Smooth muscle cell (in vitro differentiated cells): ENCODE data around the gene NUP93. TPM values are rescaled to one million over a fixed set of nuclear protein-coding genes. Genes with fewer than 3 reads are reported as not detected.

Experiments
- DNase-seq: peaks from one replicate; lab custom pipeline; 2025; ENCODE audit not compliant: unreplicated experiment; lab: John Stamatoyannopoulos, UW
- H2AFZ ChIP-seq: fragments of 200-600 bp; sonication (generic); 2 replicates; pipeline ENCODE4 v1.6.0; 2016; ENCODE audit warnings: antibody characterized with exemption, low read depth, mild to moderate bottlenecking
- H3F3A ChIP-seq: fragments of 200-600 bp; sonication (generic); 2 replicates; pipeline ENCODE4 v1.6.0; 2017; ENCODE audit warnings: antibody characterized with exemption, low read depth
- H3K27ac ChIP-seq: fragments of 200-600 bp; sonication (generic); 2 replicates; pipeline ENCODE4 v1.5.1; 2016; ENCODE audit warnings: low read depth, mild to moderate bottlenecking
- H3K27me3 ChIP-seq: fragments of 200-600 bp; sonication (generic); 2 replicates; pipeline ENCODE4 v1.6.1; 2016; ENCODE audit warnings: low read depth, mild to moderate bottlenecking
- H3K36me3 ChIP-seq: fragments of 200-600 bp; sonication (generic); 2 replicates; pipeline ENCODE4 v1.5.1; 2016; ENCODE audit warnings: low read depth
- H3K4me1 ChIP-seq: fragments of 200-600 bp; sonication (generic); 2 replicates; pipeline ENCODE4 v1.5.1; 2016; ENCODE audit warnings: low read depth
- H3K4me2 ChIP-seq: fragments of 200-600 bp; sonication (generic); 2 replicates; pipeline ENCODE4 v1.6.0; 2016; ENCODE audit warnings: mild to moderate bottlenecking
- H3K4me3 ChIP-seq: fragments of 200-600 bp; sonication (generic); 2 replicates; pipeline ENCODE4 v1.5.1; 2016; ENCODE audit warnings: mild to moderate bottlenecking
- H3K79me2 ChIP-seq: fragments of 200-600 bp; sonication (generic); 2 replicates; pipeline ENCODE4 v1.6.0; 2016; ENCODE audit warnings: low read depth, mild to moderate bottlenecking
- H3K9ac ChIP-seq: fragments of 200-600 bp; sonication (generic); 2 replicates; pipeline ENCODE4 v1.6.0; 2016; ENCODE audit warnings: low read depth
- H3K9me3 ChIP-seq: fragments of 200-600 bp; sonication (generic); replicated peaks from 2 replicates; pipeline ENCODE4 v1.5.1; 2016; ENCODE audit warnings: low read depth
- H4K20me1 ChIP-seq: fragments of 200-600 bp; sonication (generic); 2 replicates; pipeline ENCODE4 v1.6.0; 2016; ENCODE audit warnings: low read depth
- WGBS: methylation state at CpG from one replicate; pipeline ENCODE4 v1.1.7; 2016; ENCODE audit warnings: low lambda C conversion rate; 5-methylcytosine and 5-hydroxymethylcytosine counted together
- polyA plus RNA-seq: library from polyadenylated mRNA; unstranded; fragments of >200 nt; fragmentation: Nextera tagmentation; extraction: Ambion mirVana; gene quantifications from 2 replicates; pipeline ENCODE4 v1.2.1, GENCODE V29; 2016
- total RNA-seq: library from RNA; depleted of rRNA; stranded (reverse); fragments of >200 nt; gene quantifications from 2 replicates; pipeline ENCODE4 v1.2.3, GENCODE V29; 2014
- TF ChIP-seq, protein P1 (sequence below): fragments of 200-600 bp; sonication (generic); IDR thresholded peaks from 2 replicates; pipeline ENCODE4 v1.5.1; 2017; ENCODE audit warnings: borderline replicate concordance, mild to moderate bottlenecking, antibody characterized with exemption; ENCODE audit not compliant: insufficient read depth, poor library complexity, severe bottlenecking

Gene NUP93
- total and polyA plus RNA-seq, 2 experiments from 2014 or later: 45.6 to 55.8 TPM

DNA sequence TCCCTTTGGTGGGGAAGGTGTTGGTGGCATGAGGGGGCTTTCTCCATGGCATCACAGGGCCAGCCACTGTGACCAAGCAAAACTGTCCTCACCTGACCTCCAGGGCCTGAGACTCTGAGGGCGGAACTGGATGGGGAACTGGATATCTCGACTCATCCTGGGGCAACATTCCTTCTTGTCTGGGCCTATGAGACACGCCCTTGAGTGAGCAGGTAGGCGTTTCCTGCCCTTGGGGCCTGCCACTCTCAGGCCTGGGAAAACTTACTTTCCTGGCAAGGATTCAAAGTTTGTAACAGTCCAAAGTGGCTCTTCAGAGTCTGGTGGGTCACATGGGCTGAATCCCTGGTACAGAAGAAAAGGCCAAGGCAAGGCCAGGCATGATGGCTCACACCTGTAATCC, 38.0 kb upstream of the NUP93 start:
- no peak for DNase-seq
- no peak overlapping the region for H3K27ac ChIP-seq
- TF ChIP-seq, protein P1, sequence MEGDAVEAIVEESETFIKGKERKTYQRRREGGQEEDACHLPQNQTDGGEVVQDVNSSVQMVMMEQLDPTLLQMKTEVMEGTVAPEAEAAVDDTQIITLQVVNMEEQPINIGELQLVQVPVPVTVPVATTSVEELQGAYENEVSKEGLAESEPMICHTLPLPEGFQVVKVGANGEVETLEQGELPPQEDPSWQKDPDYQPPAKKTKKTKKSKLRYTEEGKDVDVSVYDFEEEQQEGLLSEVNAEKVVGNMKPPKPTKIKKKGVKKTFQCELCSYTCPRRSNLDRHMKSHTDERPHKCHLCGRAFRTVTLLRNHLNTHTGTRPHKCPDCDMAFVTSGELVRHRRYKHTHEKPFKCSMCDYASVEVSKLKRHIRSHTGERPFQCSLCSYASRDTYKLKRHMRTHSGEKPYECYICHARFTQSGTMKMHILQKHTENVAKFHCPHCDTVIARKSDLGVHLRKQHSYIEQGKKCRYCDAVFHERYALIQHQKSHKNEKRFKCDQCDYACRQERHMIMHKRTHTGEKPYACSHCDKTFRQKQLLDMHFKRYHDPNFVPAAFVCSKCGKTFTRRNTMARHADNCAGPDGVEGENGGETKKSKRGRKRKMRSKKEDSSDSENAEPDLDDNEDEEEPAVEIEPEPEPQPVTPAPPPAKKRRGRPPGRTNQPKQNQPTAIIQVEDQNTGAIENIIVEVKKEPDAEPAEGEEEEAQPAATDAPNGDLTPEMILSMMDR: no peak

DNA sequence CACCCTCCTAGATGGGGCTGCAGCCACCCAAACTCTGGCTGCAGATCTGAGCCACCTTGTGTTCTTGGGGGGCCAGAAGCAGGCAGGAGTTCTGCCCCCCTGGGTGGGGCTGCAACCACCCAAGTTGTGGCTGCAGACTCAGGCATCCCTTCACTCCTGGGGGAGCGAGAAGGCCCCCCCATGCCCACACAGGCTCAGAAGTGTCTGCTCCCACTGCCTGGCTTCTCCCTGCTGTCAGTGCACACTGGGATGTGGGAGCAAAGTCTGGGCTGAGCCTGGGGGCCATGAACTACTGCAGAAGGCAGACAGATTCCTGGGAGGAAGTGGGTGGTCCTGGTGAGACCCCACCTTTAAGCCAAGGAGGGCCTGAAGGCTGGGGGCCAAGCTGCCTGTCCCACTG, 34.7 kb upstream of the NUP93 start:
- peaks cover 5% of the 10 kb centered on the region for H3K9me3 ChIP-seq
- DNase-seq: no peak
- H3K4me1 ChIP-seq: no peaks in the 10 kb centered on the region
- no peaks in the 10 kb centered on the region for H3F3A ChIP-seq
- H3K79me2 ChIP-seq: no peaks in the 10 kb centered on the region
- no peak overlapping the region for H3K4me3 ChIP-seq
- H3K27ac ChIP-seq: no peak overlapping the region
- no peaks in the 10 kb centered on the region for H4K20me1 ChIP-seq
- WGBS: 100% methylated on average over 1 of the region's 1 CpG
- H3K27me3 ChIP-seq: no peaks in the 10 kb centered on the region
- H3K36me3 ChIP-seq: no peaks in the 10 kb centered on the region
- no peak overlapping the region for H2AFZ ChIP-seq
- no peak overlapping the region for H3K4me2 ChIP-seq
- TF ChIP-seq, protein P1: no peak
- no peak overlapping the region for H3K9ac ChIP-seq

More for the DNA sequence above, 38.0 kb upstream of the NUP93 start:
- Histone ChIP-seq H3K4me3 (no peak overlapping the region), H3K9me3 (no peaks in the 10 kb centered on the region), H3K36me3 (no peaks in the 10 kb centered on the region), H3K9ac (no peak overlapping the region), H3K4me2 (no peak overlapping the region), H4K20me1 (no peaks in the 10 kb centered on the region), H2AFZ (no peak overlapping the region), H3K27me3 (no peaks in the 10 kb centered on the region), H3K4me1 (no peaks in the 10 kb centered on the region), H3K79me2 (no peaks in the 10 kb centered on the region), H3F3A (no peaks in the 10 kb centered on the region)
- WGBS: 45% methylated on average over 3 of the region's 4 CpGs

DNA sequence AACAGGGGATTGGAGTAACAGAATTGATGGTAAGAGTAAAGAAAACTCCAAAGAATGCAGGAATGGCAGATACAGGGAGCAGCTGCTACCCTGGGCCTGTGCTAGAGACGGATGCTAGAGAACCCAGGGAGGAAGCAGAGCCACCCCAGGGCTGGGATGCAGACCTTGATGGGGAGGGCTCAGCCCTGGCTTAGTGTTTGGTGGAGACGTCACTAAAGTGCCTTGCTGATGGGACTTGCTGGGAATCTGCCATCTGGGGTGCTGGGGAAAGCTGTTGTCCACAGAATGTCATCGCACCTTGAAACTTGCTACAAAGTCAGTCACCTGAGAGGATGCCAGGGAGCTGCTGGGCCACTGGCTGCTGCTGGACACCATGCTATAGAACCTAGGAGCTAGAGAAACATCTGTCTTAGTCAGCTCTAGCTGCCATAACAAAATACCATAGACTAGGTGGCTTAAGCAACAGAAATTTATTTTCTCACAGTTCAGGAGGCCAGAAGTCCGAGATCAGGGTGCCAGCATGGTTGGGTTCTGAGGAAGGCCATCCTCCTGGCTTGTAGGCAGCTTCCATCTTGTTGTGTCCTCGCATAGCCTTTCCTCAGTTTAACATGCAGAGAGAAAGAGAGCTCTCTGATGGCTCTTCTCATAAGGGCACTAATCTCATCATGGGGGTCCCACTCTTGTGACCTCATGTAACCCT, 32.3 kb upstream of the NUP93 start:
- no peaks in the 10 kb centered on the region for H3K27me3 ChIP-seq
- WGBS: 94% methylated on average over 5 of the region's 5 CpGs
- H3K4me3 ChIP-seq: no peak overlapping the region
- no peak overlapping the region for H3K9ac ChIP-seq
- no peak overlapping the region for H2AFZ ChIP-seq
- no peaks in the 10 kb centered on the region for H3F3A ChIP-seq
- peaks cover 5% of the 10 kb centered on the region for H3K9me3 ChIP-seq
- H4K20me1 ChIP-seq: no peaks in the 10 kb centered on the region
- no peak for DNase-seq
- no peaks in the 10 kb centered on the region for H3K79me2 ChIP-seq
- no peak overlapping the region for H3K27ac ChIP-seq
- H3K4me2 ChIP-seq: no peak overlapping the region
- H3K36me3 ChIP-seq: no peaks in the 10 kb centered on the region
- TF ChIP-seq, protein P1: no peak
- H3K4me1 ChIP-seq: no peaks in the 10 kb centered on the region

DNA sequence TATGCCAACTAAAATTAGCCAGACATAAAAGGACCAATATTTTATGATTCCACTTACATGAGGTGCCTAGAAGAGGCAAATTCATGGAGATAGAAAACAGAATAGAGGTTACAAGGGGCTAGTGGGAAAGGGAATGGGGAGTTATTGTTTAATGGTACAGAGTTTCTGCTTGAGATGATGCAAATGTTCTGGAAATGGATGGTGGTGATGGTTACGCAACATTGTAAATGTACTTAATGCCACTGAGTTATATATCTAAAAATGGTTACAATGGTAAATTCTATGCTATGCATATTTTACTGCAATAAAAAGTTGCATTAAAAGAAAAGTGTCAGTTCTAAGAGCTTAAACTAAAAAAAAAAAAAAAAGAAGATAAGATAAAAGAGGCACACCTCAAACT, 29.7 kb upstream of the NUP93 start:
- no peaks in the 10 kb centered on the region for H4K20me1 ChIP-seq
- DNase-seq: no peak
- 48% methylated on average over 1 of the region's 1 CpG for WGBS
- H3K4me1 ChIP-seq: no peaks in the 10 kb centered on the region
- H3K27ac ChIP-seq: no peak overlapping the region
- no peaks in the 10 kb centered on the region for H3K27me3 ChIP-seq
- no peak overlapping the region for H3K9ac ChIP-seq
- no peak overlapping the region for H3K4me2 ChIP-seq
- no peaks in the 10 kb centered on the region for H3K36me3 ChIP-seq
- peaks cover 5% of the 10 kb centered on the region for H3K9me3 ChIP-seq
- H3K79me2 ChIP-seq: no peaks in the 10 kb centered on the region
- TF ChIP-seq, protein P1: no peak
- no peak overlapping the region for H3K4me3 ChIP-seq
- H2AFZ ChIP-seq: no peak overlapping the region
- no peaks in the 10 kb centered on the region for H3F3A ChIP-seq
